H1 (cell line): ENCODE data around the gene SLC7A14. TPM values are rescaled to one million over a fixed set of nuclear protein-coding genes. Genes with fewer than 3 reads are reported as not detected.

Experiments used
- CTCF ChIA-PET: fragments of 300-600 bp; sonication (Branson Sonifier 250); formaldehyde crosslinking; loops from one replicate; lab custom pipeline; 2021; ENCODE audit not compliant: partially characterized antibody; lab: Charles Lee
- POLR2A ChIA-PET: fragments of 300-600 bp; sonication (Branson Sonifier 250); formaldehyde crosslinking; loops from one replicate; lab custom pipeline; 2021; ENCODE audit warnings: inconsistent platforms; ENCODE audit not compliant: partially characterized antibody; lab: Charles Lee
- DNase-seq, 2 experiments: peaks; one replicate each; pipeline versions ENCODE4 v3.0.0 to v3.0.0-alpha.2; 2010 to 2022; ENCODE audit warnings: low spot score in 2 of 2, low read depth in 1 of 2, mixed read lengths in 1 of 2
- FAIRE-seq: peaks from 2 replicates; lab custom pipeline; 2011; peaks lifted over from hg19 to GRCh38; lab: Jason Lieb, UNC
- H2AFZ ChIP-seq: 2 replicates; pipeline ENCODE4 v1.8.1; 2012; ENCODE audit warnings: low read length, inconsistent platforms
- H2AK5ac ChIP-seq: 2 replicates; pipeline ENCODE4 v1.6.1; 2013; ENCODE audit warnings: low read depth, low read length
- H2BK120ac ChIP-seq: replicated peaks from 2 replicates; pipeline ENCODE3; 2013; ENCODE audit warnings: low read depth, low read length, inconsistent platforms
- H2BK12ac ChIP-seq: 2 replicates; pipeline ENCODE4 v1.6.1; 2013; ENCODE audit warnings: low read depth, low read length
- H2BK15ac ChIP-seq: 2 replicates; pipeline ENCODE4 v1.6.1; 2013; ENCODE audit warnings: low read length
- H2BK20ac ChIP-seq: 2 replicates; pipeline ENCODE4 v1.6.1; 2013; ENCODE audit warnings: low read length
- H2BK5ac ChIP-seq: 2 replicates; pipeline ENCODE4 v1.6.1; 2013; ENCODE audit warnings: low read depth, low read length
- H3K14ac ChIP-seq: 2 replicates; pipeline ENCODE4 v1.6.1; 2013; ENCODE audit warnings: inconsistent platforms; ENCODE audit not compliant: insufficient read length
- H3K18ac ChIP-seq: 2 replicates; pipeline ENCODE4 v1.6.1; 2013; ENCODE audit warnings: low read length; ENCODE audit errors: extremely low read depth
- H3K23ac ChIP-seq: 2 replicates; pipeline ENCODE4 v1.6.1; 2013; ENCODE audit warnings: inconsistent platforms; ENCODE audit not compliant: insufficient read length
- H3K23me2 ChIP-seq: 2 replicates; pipeline ENCODE4 v1.6.1; 2013; ENCODE audit warnings: low read depth, low read length
- H3K27ac ChIP-seq: 2 replicates; pipeline ENCODE4 v1.6.1; 2011; ENCODE audit warnings: low read depth, low read length, inconsistent platforms
- H3K27me3 ChIP-seq, 4 experiments: replicated peaks in 1 of 4; 1 replicate in 1 of 4; 2 replicates in 3 of 4; pipeline versions ENCODE4 v1.6.1 to v1.8.1; 2011 to 2013; ENCODE audit warnings: low read length in 3 of 4, mild to moderate bottlenecking in 3 of 4, inconsistent platforms in 2 of 4, mixed read lengths in 2 of 4, moderate library complexity in 1 of 4; ENCODE audit not compliant: control insufficient read depth in 3 of 4, insufficient read depth in 3 of 4; ENCODE audit errors: extremely low read depth in 1 of 4
- H3K36me3 ChIP-seq, 4 experiments: 2 replicates each; pipeline versions ENCODE4 v1.6.1 to v1.8.1; 2011 to 2013; ENCODE audit warnings: mild to moderate bottlenecking in 4 of 4, low read length in 3 of 4, moderate library complexity in 2 of 4, control low read depth in 1 of 4, inconsistent platforms in 1 of 4; ENCODE audit not compliant: insufficient read depth in 4 of 4, control insufficient read depth in 2 of 4
- H3K4ac ChIP-seq: replicated peaks from 2 replicates; pipeline ENCODE3; 2013; ENCODE audit warnings: low read length, low read depth, mixed read lengths, inconsistent platforms; ENCODE audit not compliant: insufficient read length
- H3K4me1 ChIP-seq, 4 experiments: replicated peaks in 1 of 4; 1 replicate in 1 of 4; 2 replicates in 3 of 4; pipeline versions ENCODE4 v1.6.1 to v1.8.1; 2011 to 2013; ENCODE audit warnings: low read length in 3 of 4, inconsistent platforms in 2 of 4, mixed read lengths in 1 of 4; ENCODE audit not compliant: insufficient read depth in 4 of 4, control insufficient read depth in 3 of 4
- H3K4me2 ChIP-seq, 2 experiments: 2 replicates each; pipeline versions ENCODE4 v1.6.1 to v1.8.1; 2011 to 2013; ENCODE audit warnings: low read depth in 2 of 2, low read length in 2 of 2, control low read depth in 1 of 2, inconsistent platforms in 1 of 2, mild to moderate bottlenecking in 1 of 2; ENCODE audit not compliant: insufficient read depth in 1 of 2
- H3K4me3 ChIP-seq, 4 experiments: fragments of 200-600, 300-600 bp in 1 of 4; sonication (generic), shearing (Covaris generic), sonication (Bioruptor Twin) in 1 of 4; 2 replicates each; pipeline versions ENCODE4 v1.5.1 to v1.8.1; 2011 to 2016; ENCODE audit warnings: low read length in 4 of 4, low read depth in 3 of 4, control low read depth in 2 of 4, inconsistent platforms in 2 of 4, mild to moderate bottlenecking in 2 of 4, mixed read lengths in 1 of 4, moderate library complexity in 1 of 4; ENCODE audit not compliant: insufficient read depth in 2 of 4; ENCODE audit errors: extremely low read depth in 1 of 4
- H3K56ac ChIP-seq: replicated peaks from 2 replicates; pipeline ENCODE3; 2013; ENCODE audit warnings: low read depth, mild to moderate bottlenecking, mixed read lengths, low read length, inconsistent platforms; ENCODE audit not compliant: insufficient read length
- H3K79me1 ChIP-seq: 2 replicates; pipeline ENCODE4 v1.6.1; 2013; ENCODE audit warnings: low read depth, low read length, control low read depth
- H3K79me2 ChIP-seq, 2 experiments: 2 replicates each; pipeline versions ENCODE4 v1.6.1 to v1.8.1; 2012 to 2013; ENCODE audit warnings: low read length in 2 of 2, mild to moderate bottlenecking in 2 of 2, inconsistent platforms in 1 of 2; ENCODE audit not compliant: insufficient read depth in 2 of 2, control insufficient read depth in 1 of 2
- H3K9ac ChIP-seq, 4 experiments: replicated peaks in 1 of 4; 1 replicate in 1 of 4; 2 replicates in 3 of 4; pipeline versions ENCODE4 v1.6.1 to v1.8.1; 2011 to 2013; ENCODE audit warnings: low read depth in 3 of 4, low read length in 3 of 4, control low read depth in 2 of 4, mild to moderate bottlenecking in 2 of 4, moderate library complexity in 2 of 4, inconsistent platforms in 1 of 4; ENCODE audit errors: extremely low read depth in 1 of 4
- H3K9me3 ChIP-seq, 2 experiments: 2 replicates each; pipeline versions ENCODE4 v1.6.1 to v1.8.1; 2012 to 2013; ENCODE audit warnings: mild to moderate bottlenecking in 2 of 2, moderate library complexity in 2 of 2, control low read depth in 1 of 2, inconsistent platforms in 1 of 2, low read depth in 1 of 2, low read length in 1 of 2, mixed read lengths in 1 of 2; ENCODE audit not compliant: insufficient read depth in 2 of 2
- H4K20me1 ChIP-seq, 2 experiments: replicated peaks in 1 of 2; 2 replicates each; pipeline versions ENCODE3 to v1.8.1; 2011 to 2013; ENCODE audit warnings: inconsistent platforms in 2 of 2, low read length in 2 of 2, mild to moderate bottlenecking in 1 of 2; ENCODE audit not compliant: insufficient read depth in 2 of 2, control insufficient read depth in 1 of 2
- H4K5ac ChIP-seq: 2 replicates; pipeline ENCODE4 v1.6.1; 2013; ENCODE audit warnings: low read length, low read depth, mixed read lengths, inconsistent platforms; ENCODE audit not compliant: insufficient read length
- H4K8ac ChIP-seq: 2 replicates; pipeline ENCODE4 v1.8.0; 2013; ENCODE audit warnings: mild to moderate bottlenecking, moderate library complexity, low read length, inconsistent platforms; ENCODE audit not compliant: insufficient read depth; ENCODE audit errors: extremely low read depth
- H4K91ac ChIP-seq: replicated peaks from 2 replicates; pipeline ENCODE3; 2013; ENCODE audit warnings: low read length, mixed read lengths, inconsistent platforms; ENCODE audit not compliant: insufficient read length
- CEBPB ChIP-seq: IDR thresholded peaks from 2 replicates; pipeline ENCODE4 v1.6.1; 2012; ENCODE audit warnings: low read depth, low read length
- CHD2 ChIP-seq: IDR thresholded peaks from 2 replicates; pipeline ENCODE4 v1.6.1; 2012; ENCODE audit warnings: low read length, improper control_type of control experiment
- EGR1 ChIP-seq: IDR thresholded peaks from 2 replicates; pipeline ENCODE4 v1.6.1; 2011; ENCODE audit warnings: low read depth, low read length, borderline replicate concordance
- HDAC6 ChIP-seq: IDR thresholded peaks from one replicate; pipeline ENCODE4 v1.7.1; 2012; ENCODE audit warnings: low read depth, mild to moderate bottlenecking, inconsistent platforms, low read length, moderate library complexity
- JUN ChIP-seq: IDR thresholded peaks from 2 replicates; pipeline ENCODE4 v1.6.1; 2011; ENCODE audit warnings: low read depth, mild to moderate bottlenecking, improper control_type of control experiment, low read length
- KDM4A ChIP-seq: IDR thresholded peaks from one replicate; pipeline ENCODE4 v1.7.1; 2012; ENCODE audit warnings: low read depth, mild to moderate bottlenecking, moderate library complexity, low read length, inconsistent platforms; ENCODE audit not compliant: severe bottlenecking
- SUZ12 ChIP-seq: fragments of 200-600 bp; sonication (generic); IDR thresholded peaks from 2 replicates; pipeline ENCODE4 v1.6.1; 2012; ENCODE audit warnings: mild to moderate bottlenecking, inconsistent platforms, low read length, moderate library complexity, mixed read lengths
- WGBS, 2 experiments: shearing (Covaris generic) in 1 of 2; methylation state at CpG; one replicate each; pipeline versions ENCODE4 v1.1.6 to v1.1.7; 2013 to 2015; ENCODE audit warnings: low lambda C conversion rate in 2 of 2, mixed read lengths in 2 of 2, inconsistent platforms in 1 of 2, low coverage in 1 of 2, missing lambda C conversion rate in 1 of 2; ENCODE audit not compliant: insufficient replicate concordance in 2 of 2, insufficient coverage in 1 of 2, insufficient read length in 1 of 2; ENCODE audit errors: extremely low coverage in 1 of 2, missing lambda C conversion rate in 1 of 2; 5-methylcytosine and 5-hydroxymethylcytosine counted together
- polyA plus RNA-seq, 7 experiments: library from polyadenylated mRNA; depleted of rRNA in 3 of 7; stranded (reverse) in 5 of 7; unstranded in 2 of 7; fragments of >200 nt in 5 of 7; fragments of 200-250 nt in 2 of 7; gene quantifications; 1 replicate in 5 of 7; 2 replicates in 1 of 7; 4 replicates in 1 of 7; pipeline versions ENCODE4 v1.2.1 to v1.2.3, GENCODE V29; 2011 to 2013; ENCODE audit warnings: missing spikeins in 2 of 7, mixed read lengths in 2 of 7
- total RNA-seq: library from RNA; stranded (reverse); fragmentation: NEBNext Ultra II Directional; extraction: Animal tissue kit (Norgen Biotek cat#: 25700); gene quantifications from 2 replicates; pipeline ENCODE4 v1.2.1, GENCODE V29; 2021

Gene SLC7A14
- total and polyA plus RNA-seq, 2 of the 8 experiments (the other 6 are each of a cell fraction or from before 2014, with no cell fraction given): 0.21 to 0.95 TPM

DNA sequence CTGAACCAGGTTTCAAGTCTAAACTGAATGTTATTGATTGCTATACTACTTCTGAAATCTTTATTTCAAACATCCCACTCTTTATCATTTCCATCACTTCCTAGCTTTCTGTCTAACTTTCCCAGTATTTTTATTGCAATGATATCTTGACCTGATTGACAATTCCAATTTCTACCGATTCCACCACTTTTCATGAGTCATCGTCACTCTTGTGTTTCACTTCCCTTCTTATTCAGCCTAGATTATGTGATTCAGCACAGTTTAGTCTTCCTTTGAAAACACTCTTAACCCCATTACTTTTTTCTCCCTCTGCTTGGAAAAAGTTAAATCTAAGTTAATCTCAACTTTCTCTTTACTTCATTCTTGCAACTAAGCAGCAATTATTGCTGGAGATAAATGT is 62.6 kb downstream of the SLC7A14 start:
- H2BK20ac ChIP-seq: no peak overlapping the region
- H3K14ac ChIP-seq: no peak overlapping the region
- H2BK120ac ChIP-seq: no peak overlapping the region
- H3K27ac ChIP-seq: no peak overlapping the region
- H3K4me1 ChIP-seq: 0 out of 7 replicates have a peak, but pooled peaks cover 0 to 1% (median 0%) of the 10 kb centered on the region in 4 experiments
- H3K4ac ChIP-seq: no peak overlapping the region
- no peaks in the 10 kb centered on the region for H3K23me2 ChIP-seq
- ChIA-PET CTCF (no interaction called here), POLR2A (no interaction called here)
- WGBS, 2 experiments: 100% methylated on average over 2 of the region's 2 CpGs; no CpG with 5 or more reads in 1 of the 2 experiments
- H4K8ac ChIP-seq: no peak overlapping the region
- no peak for FAIRE-seq
- no peak overlapping the region for H2BK5ac ChIP-seq
- no peak overlapping the region for H3K9ac ChIP-seq
- no peak for DNase-seq
- H3K4me2 ChIP-seq: no peak overlapping the region
- no peak overlapping the region for H2AK5ac ChIP-seq
- no peak overlapping the region for H3K18ac ChIP-seq
- H4K91ac ChIP-seq: no peak overlapping the region
- no peak overlapping the region for H2BK15ac ChIP-seq
- no peak overlapping the region for H2BK12ac ChIP-seq
- H2AFZ ChIP-seq: no peak overlapping the region
- no peaks in the 10 kb centered on the region for H3K79me2 ChIP-seq
- no peaks in the 10 kb centered on the region for H3K36me3 ChIP-seq
- no peak overlapping the region for H3K23ac ChIP-seq
- H3K27me3 ChIP-seq: no peaks in the 10 kb centered on the region
- no peaks in the 10 kb centered on the region for H3K79me1 ChIP-seq
- no peaks in the 10 kb centered on the region for H3K9me3 ChIP-seq
- H3K56ac ChIP-seq: no peak overlapping the region
- H4K20me1 ChIP-seq: no peaks in the 10 kb centered on the region
- H4K5ac ChIP-seq: no peak overlapping the region
- no peak overlapping the region for H3K4me3 ChIP-seq
- no peak for TF ChIP-seq KDM4A
- TF ChIP-seq EGR1: no peak
- TF ChIP-seq SUZ12: no peak
- TF ChIP-seq HDAC6: no peak
- TF ChIP-seq CEBPB: no peak
- TF ChIP-seq JUN: no peak
- TF ChIP-seq CHD2: no peak
